ENCODE measurements around the gene LRRC8E.

- TF ChIP-seq, protein P1, sequence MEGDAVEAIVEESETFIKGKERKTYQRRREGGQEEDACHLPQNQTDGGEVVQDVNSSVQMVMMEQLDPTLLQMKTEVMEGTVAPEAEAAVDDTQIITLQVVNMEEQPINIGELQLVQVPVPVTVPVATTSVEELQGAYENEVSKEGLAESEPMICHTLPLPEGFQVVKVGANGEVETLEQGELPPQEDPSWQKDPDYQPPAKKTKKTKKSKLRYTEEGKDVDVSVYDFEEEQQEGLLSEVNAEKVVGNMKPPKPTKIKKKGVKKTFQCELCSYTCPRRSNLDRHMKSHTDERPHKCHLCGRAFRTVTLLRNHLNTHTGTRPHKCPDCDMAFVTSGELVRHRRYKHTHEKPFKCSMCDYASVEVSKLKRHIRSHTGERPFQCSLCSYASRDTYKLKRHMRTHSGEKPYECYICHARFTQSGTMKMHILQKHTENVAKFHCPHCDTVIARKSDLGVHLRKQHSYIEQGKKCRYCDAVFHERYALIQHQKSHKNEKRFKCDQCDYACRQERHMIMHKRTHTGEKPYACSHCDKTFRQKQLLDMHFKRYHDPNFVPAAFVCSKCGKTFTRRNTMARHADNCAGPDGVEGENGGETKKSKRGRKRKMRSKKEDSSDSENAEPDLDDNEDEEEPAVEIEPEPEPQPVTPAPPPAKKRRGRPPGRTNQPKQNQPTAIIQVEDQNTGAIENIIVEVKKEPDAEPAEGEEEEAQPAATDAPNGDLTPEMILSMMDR (IDR thresholded peaks at IDR 0.05; ENCODE audit: poor library complexity) = no peak
- TF ChIP-seq EZH2phosphoT487 (IDR thresholded peaks at IDR 0.05; ENCODE audit: low read depth, severe bottlenecking, unreplicated experiment) = no peak
- TF ChIP-seq EZH2 (IDR thresholded peaks at IDR 0.05; ENCODE audit: borderline replicate concordance) = no peak
Measured at GRCh38 chr19:7926021-7926726, 37.9 kb downstream of the LRRC8E start, which contains the start of gene CTXN1.
